NCI-H1436 (cell line): ENCODE data around the gene TRABD.
A peak's percentile ranks its signal among the peaks of the same experiment; 100 is the strongest.
"Not testable (repeated sequence)": the region's sequence is repeated elsewhere in the genome, so short reads cannot be mapped to it uniquely, and the experiment has no call there.

Source experiments
- DNase-seq: peaks from one replicate; lab custom pipeline; 2025; lab: John Stamatoyannopoulos, UW

TRABD gene

GRCh38 chr22:50185375-50186087, at the start of gene TRABD:
TSS of gene TRABD (plus strand) at chr22:50185913. CDS start at chr22:50193061, 7,148 bp downstream.
- peak; percentile 89 for DNase-seq

- DNase-seq = no peak
Measured at GRCh38 chr22:50136581-50137015, 49.1 kb upstream of the TRABD start.

- not testable (repeated sequence) for DNase-seq
Measured at GRCh38 chr22:50137277-50137676, 48.4 kb upstream of the TRABD start.

- no peak for DNase-seq
Measured at GRCh38 chr22:50138041-50138440, 47.7 kb upstream of the TRABD start.

GRCh38 chr22:50138988-50139387, 46.7 kb upstream of the TRABD start:
- no peak for DNase-seq

- DNase-seq = peak; percentile 76
Measured at GRCh38 chr22:50139843-50140415, 45.8 kb upstream of the TRABD start.

GRCh38 chr22:50140615-50141014, 45.1 kb upstream of the TRABD start:
- no peak for DNase-seq

- DNase-seq = no peak
Measured at GRCh38 chr22:50141462-50141861, 44.3 kb upstream of the TRABD start.

- DNase-seq = no peak
Measured at GRCh38 chr22:50141891-50142363, 43.8 kb upstream of the TRABD start.

GRCh38 chr22:50143096-50143495, 42.6 kb upstream of the TRABD start:
- DNase-seq = no peak

GRCh38 chr22:50144005-50144614, 41.6 kb upstream of the TRABD start:
- DNase-seq = no peak

- no peak for DNase-seq
Measured at GRCh38 chr22:50145721-50146438, 39.8 kb upstream of the TRABD start.

- DNase-seq = peak; percentile 49
Measured at GRCh38 chr22:50146439-50147238, 39.1 kb upstream of the TRABD start.

- not testable (repeated sequence) for DNase-seq
Measured at GRCh38 chr22:50147258-50148165, 38.2 kb upstream of the TRABD start.

- DNase-seq = no peak
Measured at GRCh38 chr22:50148166-50148500, 37.6 kb upstream of the TRABD start.

GRCh38 chr22:50148991-50149721, 36.6 kb upstream of the TRABD start:
- peak; percentile 40 for DNase-seq

- DNase-seq = no peak
Measured at GRCh38 chr22:50150161-50151129, 35.3 kb upstream of the TRABD start.
